H9 (cell line): ENCODE data around the gene TENM4. TPM values are rescaled to one million over a fixed set of nuclear protein-coding genes. Genes with fewer than 3 reads are reported as not detected.

Experiments used
- DNase-seq: peaks from one replicate; pipeline ENCODE4 v3.0.0-alpha.2; 2017
- H2AFZ ChIP-seq: one replicate; pipeline ENCODE4 v1.6.1; 2013; ENCODE audit warnings: mild to moderate bottlenecking, low read length, control low read depth, moderate library complexity
- H2AK5ac ChIP-seq: 2 replicates; pipeline ENCODE4 v1.6.1; 2013; ENCODE audit warnings: low read length, control low read depth, mixed read lengths; ENCODE audit not compliant: insufficient read length
- H2BK120ac ChIP-seq: one replicate; pipeline ENCODE4 v1.6.1; 2013; ENCODE audit warnings: low read depth, mild to moderate bottlenecking, low read length, control low read depth, inconsistent platforms; ENCODE audit not compliant: poor library complexity, severe bottlenecking
- H2BK12ac ChIP-seq: 2 replicates; pipeline ENCODE4 v1.6.1; 2013; ENCODE audit warnings: low read length, control low read depth, mixed read lengths, low read depth; ENCODE audit not compliant: insufficient read length
- H2BK15ac ChIP-seq: 2 replicates; pipeline ENCODE4 v1.6.1; 2013; ENCODE audit warnings: low read depth, low read length, control low read depth
- H2BK20ac ChIP-seq: one replicate; pipeline ENCODE4 v1.6.1; 2013; ENCODE audit warnings: low read depth, mild to moderate bottlenecking, low read length, control low read depth, inconsistent platforms; ENCODE audit not compliant: poor library complexity, severe bottlenecking
- H2BK5ac ChIP-seq: 2 replicates; pipeline ENCODE4 v1.6.1; 2013; ENCODE audit warnings: low read length, control low read depth, mixed read lengths; ENCODE audit not compliant: insufficient read length
- H3K14ac ChIP-seq: 2 replicates; pipeline ENCODE4 v1.6.1; 2013; ENCODE audit warnings: low read length, control low read depth; ENCODE audit not compliant: insufficient read depth
- H3K18ac ChIP-seq: 2 replicates; pipeline ENCODE4 v1.6.1; 2013; ENCODE audit warnings: low read depth, mild to moderate bottlenecking, mixed read lengths, low read length, control low read depth; ENCODE audit not compliant: insufficient read length
- H3K23ac ChIP-seq: 2 replicates; pipeline ENCODE4 v1.6.1; 2013; ENCODE audit warnings: low read length, control low read depth, mixed read lengths, low read depth; ENCODE audit not compliant: insufficient read length
- H3K23me2 ChIP-seq: 2 replicates; pipeline ENCODE4 v1.6.1; 2013; ENCODE audit warnings: low read depth, mild to moderate bottlenecking, mixed read lengths, low read length, control low read depth; ENCODE audit not compliant: insufficient read length, poor library complexity, severe bottlenecking
- H3K27ac ChIP-seq: 2 replicates; pipeline ENCODE4 v1.5.1; 2013; ENCODE audit warnings: low read length, control low read depth, mixed read lengths, low read depth; ENCODE audit not compliant: insufficient read length
- H3K27me3 ChIP-seq: 2 replicates; pipeline ENCODE4 v1.6.1; 2013; ENCODE audit warnings: low read length, control low read depth, inconsistent platforms; ENCODE audit not compliant: insufficient read depth
- H3K4ac ChIP-seq: 2 replicates; pipeline ENCODE4 v1.6.1; 2013; ENCODE audit warnings: low read depth, mild to moderate bottlenecking, control low read depth, inconsistent platforms, low read length, moderate library complexity
- H3K4me1 ChIP-seq: 2 replicates; pipeline ENCODE4 v1.6.1; 2013; ENCODE audit warnings: low read length, control low read depth, inconsistent platforms; ENCODE audit not compliant: insufficient read depth
- H3K4me2 ChIP-seq: 2 replicates; pipeline ENCODE4 v1.6.1; 2013; ENCODE audit warnings: low read length, control low read depth, mixed read lengths; ENCODE audit not compliant: insufficient read length, insufficient read depth
- H3K56ac ChIP-seq: 2 replicates; pipeline ENCODE4 v1.6.1; 2013; ENCODE audit warnings: low read depth, mild to moderate bottlenecking, mixed read lengths, low read length, control low read depth; ENCODE audit not compliant: insufficient read length
- H3K79me1 ChIP-seq: 2 replicates; pipeline ENCODE4 v1.6.1; 2013; ENCODE audit warnings: low read depth, mild to moderate bottlenecking, moderate library complexity, low read length, control low read depth, inconsistent platforms; ENCODE audit not compliant: insufficient read depth, poor library complexity, severe bottlenecking
- H3K79me2 ChIP-seq: 2 replicates; pipeline ENCODE4 v1.6.1; 2013; ENCODE audit warnings: low read length, control low read depth, inconsistent platforms; ENCODE audit not compliant: insufficient read depth
- H3K9ac ChIP-seq: 2 replicates; pipeline ENCODE4 v1.6.1; 2013; ENCODE audit warnings: low read length, control low read depth, mixed read lengths; ENCODE audit not compliant: insufficient read length; ENCODE audit errors: extremely low read depth
- H3K9me3 ChIP-seq: one replicate; pipeline ENCODE4 v1.6.1; 2013; ENCODE audit warnings: low read depth, low read length, inconsistent platforms; ENCODE audit not compliant: control insufficient read depth
- H3T11ph ChIP-seq: one replicate; pipeline ENCODE4 v1.6.1; 2013; ENCODE audit warnings: mild to moderate bottlenecking, low read length, control low read depth, inconsistent platforms
- H4K20me1 ChIP-seq: one replicate; pipeline ENCODE4 v1.6.1; 2013; ENCODE audit not compliant: control insufficient read depth, insufficient read length, insufficient read depth
- H4K5ac ChIP-seq: 2 replicates; pipeline ENCODE4 v1.6.1; 2013; ENCODE audit warnings: low read depth, mild to moderate bottlenecking, mixed read lengths, low read length, control low read depth; ENCODE audit not compliant: insufficient read length
- H4K8ac ChIP-seq: replicated peaks from 2 replicates; pipeline ENCODE4 v1.6.1; 2013; ENCODE audit warnings: low read length, control low read depth, mixed read lengths, low read depth; ENCODE audit not compliant: insufficient read length
- H4K91ac ChIP-seq: 2 replicates; pipeline ENCODE4 v1.6.1; 2013; ENCODE audit warnings: low read depth, mild to moderate bottlenecking, moderate library complexity, mixed read lengths, low read length, control low read depth; ENCODE audit not compliant: insufficient read length
- H3K27ac Mint-ChIP-seq, 3 experiments: 2 replicates in 2 of 3; 3 replicates in 1 of 3; pipeline ENCODE4 v1.8.0; 2020 to 2021; ENCODE audit warnings: mixed read lengths in 3 of 3, mild to moderate bottlenecking in 1 of 3, moderate library complexity in 1 of 3
- H3K27me3 Mint-ChIP-seq: 2 replicates; pipeline ENCODE4 v1.8.0; 2021; ENCODE audit warnings: low read depth, mild to moderate bottlenecking, moderate library complexity, mixed read lengths
- H3K36me3 Mint-ChIP-seq, 3 experiments: 2 replicates in 2 of 3; 3 replicates in 1 of 3; pipeline ENCODE4 v1.8.0; 2020 to 2021; ENCODE audit warnings: low read depth in 3 of 3, mixed read lengths in 3 of 3; ENCODE audit not compliant: insufficient read depth in 1 of 3
- H3K4me1 Mint-ChIP-seq, 2 experiments: 2 replicates each; pipeline ENCODE4 v1.8.0; 2020; ENCODE audit warnings: mixed read lengths in 2 of 2
- H3K4me3 Mint-ChIP-seq, 2 experiments: 2 replicates in 1 of 2; 3 replicates in 1 of 2; pipeline ENCODE4 v1.8.0; 2020 to 2021; ENCODE audit warnings: mild to moderate bottlenecking in 2 of 2, mixed read lengths in 2 of 2, moderate library complexity in 1 of 2
- H3K9me3 Mint-ChIP-seq, 2 experiments: 2 replicates in 1 of 2; 3 replicates in 1 of 2; pipeline ENCODE4 v1.8.0; 2020; ENCODE audit warnings: mild to moderate bottlenecking in 2 of 2, mixed read lengths in 2 of 2, moderate library complexity in 1 of 2
- CTCF ChIP-seq: fragments of 200-600 bp; sonication (generic); conservative IDR thresholded peaks from 3 replicates; pipeline ENCODE4 v1.8.0; 2021; ENCODE audit warnings: antibody characterized with exemption, mild to moderate bottlenecking
- WGBS: extraction: QIAGEN DNeasy Blood & Tissue Kit; methylation state at CpG from one replicate; pipeline ENCODE4 v1.1.7; 2013; ENCODE audit warnings: missing lambda C conversion rate, low lambda C conversion rate, mixed read lengths; ENCODE audit not compliant: insufficient read length; ENCODE audit errors: extremely low coverage; 5-methylcytosine and 5-hydroxymethylcytosine counted together
- total RNA-seq: library from RNA; stranded (reverse); gene quantifications from 2 replicates; pipeline ENCODE4 v1.2.1, GENCODE V29; 2021

TENM4 gene
- total RNA-seq, 1 experiment from 2014 or later = 4.6 TPM

GRCh38 chr11:78803995-78804394, 636.8 kb downstream of the TENM4 start:
- H2BK15ac ChIP-seq = no peak overlapping the region
- Mint-ChIP-seq H3K27ac (no peak overlapping the region), H3K4me1 (peaks cover 26 to 34% of the 10 kb centered on the region in 2 experiments), H3K9me3 (no peaks in the 10 kb centered on the region), H3K36me3 (no peaks in the 10 kb centered on the region), H3K27me3 (no peaks in the 10 kb centered on the region; the same call in 1 of the 2 replicates), H3K4me3 (no peak overlapping the region)
- no peaks in the 10 kb centered on the region for H3K9me3 ChIP-seq
- H3K56ac ChIP-seq = no peak overlapping the region
- no peak overlapping the region for H2AFZ ChIP-seq
- TF ChIP-seq CTCF = no peak
- no peaks in the 10 kb centered on the region for H3K79me2 ChIP-seq
- no peaks in the 10 kb centered on the region for H3K23me2 ChIP-seq
- no CpG with 5 or more reads among the region's 3 CpGs for WGBS
- H3K9ac ChIP-seq = no peak overlapping the region
- no peak overlapping the region for H4K91ac ChIP-seq
- no peak overlapping the region for H2BK120ac ChIP-seq
- no peak overlapping the region for H2BK5ac ChIP-seq
- H3K4me1 ChIP-seq = peaks cover 16% of the 10 kb centered on the region; the same call in 1 of the 2 replicates
- H3K18ac ChIP-seq = no peak overlapping the region
- H3K14ac ChIP-seq = no peak overlapping the region
- H2BK12ac ChIP-seq = no peak overlapping the region
- H4K20me1 ChIP-seq = peaks cover 2% of the 10 kb centered on the region
- no peak overlapping the region for H3K4me2 ChIP-seq
- H2BK20ac ChIP-seq = no peak overlapping the region
- no peak overlapping the region for H2AK5ac ChIP-seq
- no peak overlapping the region for H3T11ph ChIP-seq
- no peak overlapping the region for H3K27ac ChIP-seq
- no peak overlapping the region for H4K8ac ChIP-seq
- H3K23ac ChIP-seq = no peak overlapping the region
- DNase-seq = no peak
- H3K4ac ChIP-seq = no peak overlapping the region
- no peaks in the 10 kb centered on the region for H3K27me3 ChIP-seq
- no peaks in the 10 kb centered on the region for H3K79me1 ChIP-seq
- H4K5ac ChIP-seq = no peak overlapping the region
